Stomach (tissue), 9 donors: ENCODE measurements around the gene PSENEN. TPM values are rescaled to one million over a fixed set of nuclear protein-coding genes. Genes with fewer than 3 reads are reported as not detected.
"Not testable (repeated sequence)": the region's sequence is repeated elsewhere in the genome, so short reads cannot be mapped to it uniquely, and the experiment has no call there.

Experiments
- DNase-seq, 2 donors: peaks; one replicate each; pipeline versions ENCODE4 v3.0.0 to v3.0.0-alpha.2; 2013 to 2019
- H3K27ac ChIP-seq, 5 donors: fragments of 200-600 bp in 4 of 5; sonication (generic) in 4 of 5; one replicate each; pipeline ENCODE4 v1.5.1; 2013 to 2019; ENCODE audit warnings: mild to moderate bottlenecking in 1 of 5, moderate library complexity in 1 of 5
- H3K27me3 ChIP-seq, 3 donors: fragments of 200-600 bp; sonication (generic); one replicate each; pipeline ENCODE4 v1.5.1; 2017 to 2019; ENCODE audit warnings: mixed run types in 1 of 3
- H3K36me3 ChIP-seq, 4 donors: fragments of 200-600 bp; sonication (generic); 1 replicate in 3 of 4; 2 replicates in 1 of 4; pipeline ENCODE4 v1.5.1; 2016 to 2019
- H3K4me1 ChIP-seq, 4 donors: fragments of 200-600 bp; sonication (generic); one replicate each; pipeline ENCODE4 v1.5.1; 2016 to 2019
- H3K4me3 ChIP-seq, 4 donors: fragments of 200-600 bp; sonication (generic) in 3 of 4; one replicate each; pipeline ENCODE4 v1.5.1; 2016 to 2019; ENCODE audit warnings: mild to moderate bottlenecking in 1 of 4
- H3K9me3 ChIP-seq, 4 donors: fragments of 200-600 bp; sonication (generic); one replicate each; pipeline ENCODE4 v1.5.1; 2016 to 2019
- CTCF ChIP-seq, 7 experiments: fragments of 450-650 bp in 4 of 7; fragments of 200-600 bp in 3 of 7; sonication (generic) in 3 of 7; IDR thresholded peaks; one replicate each; pipeline ENCODE4 v1.5.1; 2016 to 2019; ENCODE audit warnings: antibody characterized with exemption in 7 of 7, control low read depth in 2 of 7, mild to moderate bottlenecking in 1 of 7
- EP300 ChIP-seq: sonication (generic); formaldehyde crosslinking; IDR thresholded peaks from one replicate; pipeline ENCODE4 v1.6.1; 2017; ENCODE audit warnings: antibody characterized with exemption
- POLR2A ChIP-seq, 4 donors: fragments of 450-650 bp; IDR thresholded peaks; one replicate each; pipeline ENCODE4 v1.6.1; 2016; ENCODE audit warnings: antibody characterized with exemption in 4 of 4, control low read depth in 2 of 4, mild to moderate bottlenecking in 1 of 4, moderate library complexity in 1 of 4
- POLR2AphosphoS5 ChIP-seq, 3 donors: sonication (generic); formaldehyde crosslinking; IDR thresholded peaks; one replicate each; pipeline ENCODE4 v1.6.1; 2016; ENCODE audit warnings: antibody characterized with exemption in 3 of 3
- WGBS, 5 donors: extraction: QIAGEN DNeasy Blood & Tissue Kit in 3 of 5; methylation state at CpG; one replicate each; pipeline versions ENCODE4 v1.1.5 to v1.1.7; 2013 to 2018; 5-methylcytosine and 5-hydroxymethylcytosine counted together
- intact Hi-C: fragments of 100-400 bp; cut with DNase I; formaldehyde crosslinking; loops from one replicate; pipeline ENCODE4 v1.15.1; 2023; ENCODE audit warnings: low total_unique reads
- polyA plus RNA-seq, 3 donors: library from polyadenylated mRNA; stranded (reverse); fragments of 200-250 nt; gene quantifications; one replicate each; pipeline ENCODE4 v1.2.3, GENCODE V29; 2013
- total RNA-seq, 5 donors: library from RNA; depleted of rRNA; stranded (reverse); fragments of >200 nt; gene quantifications; one replicate each; pipeline versions ENCODE4 v1.1.0 to v1.2.3, GENCODE V29; 2014 to 2016
- donor health status: healthy with polysubstance abuse.
- donor health status: Bipolar disorder and iron deficiency.
- donor health status: healthy.

The PSENEN gene
- total and polyA plus RNA-seq, 8 donors: 9.3 to 101 (median 50.4) TPM; not detected in 1

GRCh38 chr19:35722897-35723296, 22.6 kb upstream of the PSENEN start:
- intact Hi-C loops: no loop called here
- no peaks in the 10 kb centered on the region for H3K9me3 ChIP-seq
- 87 to 94% (median 93%) methylated on average over 15 to 16 of the region's 16 CpGs for WGBS, 5 donors
- H3K27ac ChIP-seq: no peak overlapping the region
- no peaks in the 10 kb centered on the region for H3K27me3 ChIP-seq
- no peak for DNase-seq
- H3K4me1 ChIP-seq: peaks cover 12 to 40% (median 27%) of the 10 kb centered on the region in 4 donors
- H3K36me3 ChIP-seq: peaks cover 74 to 85% (median 84%) of the 10 kb centered on the region in 4 donors
- TF ChIP-seq POLR2AphosphoS5 (IDR thresholded peaks at IDR 0.05): no peak
- H3K4me3 ChIP-seq: no peak overlapping the region

GRCh38 chr19:35723671-35724070, 21.8 kb upstream of the PSENEN start:
- no peak for DNase-seq
- no peaks in the 10 kb centered on the region for H3K9me3 ChIP-seq
- no peaks in the 10 kb centered on the region for H3K27me3 ChIP-seq
- 91 to 97% (median 95%) methylated on average over 24 of the region's 24 CpGs for WGBS, 5 donors
- H3K36me3 ChIP-seq: peaks cover 82 to 93% (median 92%) of the 10 kb centered on the region in 4 donors
- TF ChIP-seq POLR2A (IDR thresholded peaks at IDR 0.05) (no peak), POLR2AphosphoS5 (IDR thresholded peaks at IDR 0.05) (no peak), EP300 (no peak), CTCF (IDR thresholded peaks at IDR 0.05) (no peak)
- no peak overlapping the region for H3K4me3 ChIP-seq
- H3K4me1 ChIP-seq: peaks cover 12 to 38% (median 24%) of the 10 kb centered on the region in 4 donors
- intact Hi-C loops: no loop called here
- no peak overlapping the region for H3K27ac ChIP-seq

- DNase-seq, H3K9me3 ChIP-seq, H3K27ac ChIP-seq, H3K4me3 ChIP-seq, H3K27me3 ChIP-seq, intact Hi-C loops: not testable (repeated sequence)
- Histone ChIP-seq H3K36me3 (peaks cover 86 to 97% (median 96%) of the 10 kb centered on the region in 4 donors), H3K4me1 (peaks cover 7 to 33% (median 20%) of the 10 kb centered on the region in 4 donors)
- WGBS, 5 donors: 94 to 98% (median 97%) methylated on average over 7 of the region's 7 CpGs
Observed at GRCh38 chr19:35724132-35724531, 21.3 kb upstream of the PSENEN start.

- peaks cover 3 to 29% (median 15%) of the 10 kb centered on the region in 4 donors for H3K4me1 ChIP-seq
- H3K36me3 ChIP-seq: peaks cover 91 to 100% (median 100%) of the 10 kb centered on the region in 4 donors
- intact Hi-C loops: no loop called here
- no peak overlapping the region for H3K27ac ChIP-seq
- H3K9me3 ChIP-seq: no peaks in the 10 kb centered on the region
- no peaks in the 10 kb centered on the region for H3K27me3 ChIP-seq
- H3K4me3 ChIP-seq: no peak overlapping the region
- WGBS, 5 donors: 94 to 98% (median 97%) methylated on average over 10 to 12 of the region's 12 CpGs
- TF ChIP-seq POLR2AphosphoS5 (IDR thresholded peaks at IDR 0.05): no peak
- no peak for TF ChIP-seq CTCF (IDR thresholded peaks at IDR 0.05)
- no peak for TF ChIP-seq EP300
- no peak for TF ChIP-seq POLR2A (IDR thresholded peaks at IDR 0.05)
- DNase-seq: no peak
Observed at GRCh38 chr19:35724560-35724959, 20.9 kb upstream of the PSENEN start.

GRCh38 chr19:35725216-35725861, 20.1 kb upstream of the PSENEN start:
- Histone ChIP-seq H3K36me3 (peaks cover 98 to 100% (median 100%) of the 10 kb centered on the region in 4 donors), H3K4me3 (no peak overlapping the region), H3K4me1 (peaks cover 0 to 21% (median 10%) of the 10 kb centered on the region in 4 donors), H3K9me3 (no peaks in the 10 kb centered on the region), H3K27ac (no peak overlapping the region), H3K27me3 (no peaks in the 10 kb centered on the region)
- no peak for DNase-seq
- intact Hi-C loops: no loop called here
- TF ChIP-seq EP300: no peak
- TF ChIP-seq CTCF (IDR thresholded peaks at IDR 0.05): no peak
- no peak for TF ChIP-seq POLR2A (IDR thresholded peaks at IDR 0.05)
- no peak for TF ChIP-seq POLR2AphosphoS5 (IDR thresholded peaks at IDR 0.05)
- 94 to 97% (median 96%) methylated on average over 20 to 23 of the region's 23 CpGs for WGBS, 5 donors
